ENCODE data around the gene AFF2. TPM values are rescaled to one million over a fixed set of nuclear protein-coding genes. Genes with fewer than 3 reads are reported as not detected.

AFF2 gene
- polyA plus RNA-seq, 2 donors: 0.01 to 0.02 TPM

- 44 to 59% methylated on average over 35 of the region's 35 CpGs for WGBS, 2 donors
- Histone ChIP-seq H3K9me3 (ENCODE audit: control insufficient read depth in 2 of 2, insufficient read depth in 1 of 2, low read depth in 1 of 2, low read length in 1 of 2) (no peaks in the 10 kb centered on the region), H3K4me1 (ENCODE audit: control insufficient read depth in 2 of 2, insufficient read depth in 2 of 2, low read length in 1 of 2) (peaks cover 0 to 3% of the 10 kb centered on the region in 2 donors), H3K4me3 (ENCODE audit: low read depth in 1 of 2, low read length in 2 of 2) (peak overlapping the region in 1 of 2 donors; percentile 35), H3K27ac (ENCODE audit: low read depth in 2 of 2, low read length in 1 of 2) (no peak overlapping the region), H3K27me3 (ENCODE audit: control insufficient read depth in 1 of 2, insufficient read depth in 2 of 2, low read length in 2 of 2) (peaks cover 0 to 7% of the 10 kb centered on the region in 2 donors), H3K36me3 (ENCODE audit: control insufficient read depth in 2 of 2, insufficient read depth in 2 of 2, low read length in 1 of 2) (no peaks in the 10 kb centered on the region)
Measured at GRCh38 chrX:148499638-148500422, 587 bp upstream of the AFF2 start.

GRCh38 chrX:148501386-148502066 lies 1.1 kb downstream of the AFF2 start:
- H3K9me3 ChIP-seq (ENCODE audit: control insufficient read depth in 2 of 2, insufficient read depth in 1 of 2, low read depth in 1 of 2, low read length in 1 of 2): no peaks in the 10 kb centered on the region
- no peaks in the 10 kb centered on the region for H3K36me3 ChIP-seq (ENCODE audit: control insufficient read depth in 2 of 2, insufficient read depth in 2 of 2, low read length in 1 of 2)
- peaks cover 0 to 3% of the 10 kb centered on the region in 2 donors for H3K4me1 ChIP-seq (ENCODE audit: control insufficient read depth in 2 of 2, insufficient read depth in 2 of 2, low read length in 1 of 2)
- H3K4me3 ChIP-seq (ENCODE audit: low read depth in 1 of 2, low read length in 2 of 2): peak overlapping the region in 1 of 2 donors; percentile 35
- H3K27ac ChIP-seq (ENCODE audit: low read depth in 2 of 2, low read length in 1 of 2): no peak overlapping the region
- WGBS, 2 donors: 4 to 47% methylated on average over 42 to 43 of the region's 43 CpGs
- H3K27me3 ChIP-seq (ENCODE audit: control insufficient read depth in 1 of 2, insufficient read depth in 2 of 2, low read length in 2 of 2): peaks cover 0 to 7% of the 10 kb centered on the region in 2 donors

GRCh38 chrX:148504506-148504905 lies 4.1 kb downstream of the AFF2 start:
- Histone ChIP-seq H3K4me1 (ENCODE audit: control insufficient read depth in 2 of 2, insufficient read depth in 2 of 2, low read length in 1 of 2) (peaks cover 0 to 3% of the 10 kb centered on the region in 2 donors), H3K27me3 (ENCODE audit: control insufficient read depth in 1 of 2, insufficient read depth in 2 of 2, low read length in 2 of 2) (peaks cover 0 to 7% of the 10 kb centered on the region in 2 donors), H3K4me3 (ENCODE audit: low read depth in 1 of 2, low read length in 2 of 2) (no peak overlapping the region), H3K27ac (ENCODE audit: low read depth in 2 of 2, low read length in 1 of 2) (no peak overlapping the region), H3K36me3 (ENCODE audit: control insufficient read depth in 2 of 2, insufficient read depth in 2 of 2, low read length in 1 of 2) (no peaks in the 10 kb centered on the region), H3K9me3 (ENCODE audit: control insufficient read depth in 2 of 2, insufficient read depth in 1 of 2, low read depth in 1 of 2, low read length in 1 of 2) (no peaks in the 10 kb centered on the region)
- WGBS, 2 donors: 50 to 76% methylated on average over 15 of the region's 15 CpGs

- Histone ChIP-seq H3K36me3 (ENCODE audit: control insufficient read depth in 2 of 2, insufficient read depth in 2 of 2, low read length in 1 of 2) (no peaks in the 10 kb centered on the region), H3K27me3 (ENCODE audit: control insufficient read depth in 1 of 2, insufficient read depth in 2 of 2, low read length in 2 of 2) (no peaks in the 10 kb centered on the region), H3K9me3 (ENCODE audit: control insufficient read depth in 2 of 2, insufficient read depth in 1 of 2, low read depth in 1 of 2, low read length in 1 of 2) (no peaks in the 10 kb centered on the region), H3K4me3 (ENCODE audit: low read depth in 1 of 2, low read length in 2 of 2) (no peak overlapping the region), H3K27ac (ENCODE audit: low read depth in 2 of 2, low read length in 1 of 2) (no peak overlapping the region), H3K4me1 (ENCODE audit: control insufficient read depth in 2 of 2, insufficient read depth in 2 of 2, low read length in 1 of 2) (no peaks in the 10 kb centered on the region)
- WGBS, 2 donors: 63 to 76% methylated on average over 4 of the region's 4 CpGs
Measured at GRCh38 chrX:148507418-148507817, 7.0 kb downstream of the AFF2 start.

GRCh38 chrX:148512453-148512852 lies 12.0 kb downstream of the AFF2 start:
- no peaks in the 10 kb centered on the region for H3K27me3 ChIP-seq (ENCODE audit: control insufficient read depth in 1 of 2, insufficient read depth in 2 of 2, low read length in 2 of 2)
- H3K4me3 ChIP-seq (ENCODE audit: low read depth in 1 of 2, low read length in 2 of 2): no peak overlapping the region
- H3K36me3 ChIP-seq (ENCODE audit: control insufficient read depth in 2 of 2, insufficient read depth in 2 of 2, low read length in 1 of 2): no peaks in the 10 kb centered on the region
- 63 to 83% methylated on average over 2 of the region's 2 CpGs for WGBS, 2 donors
- no peaks in the 10 kb centered on the region for H3K9me3 ChIP-seq (ENCODE audit: control insufficient read depth in 2 of 2, insufficient read depth in 1 of 2, low read depth in 1 of 2, low read length in 1 of 2)
- H3K4me1 ChIP-seq (ENCODE audit: control insufficient read depth in 2 of 2, insufficient read depth in 2 of 2, low read length in 1 of 2): no peaks in the 10 kb centered on the region
- H3K27ac ChIP-seq (ENCODE audit: low read depth in 2 of 2, low read length in 1 of 2): no peak overlapping the region

GRCh38 chrX:148513661-148514060 lies 13.2 kb downstream of the AFF2 start:
- 71 to 83% methylated on average over 3 of the region's 3 CpGs for WGBS, 2 donors
- Histone ChIP-seq H3K4me1 (ENCODE audit: control insufficient read depth in 2 of 2, insufficient read depth in 2 of 2, low read length in 1 of 2) (no peaks in the 10 kb centered on the region), H3K9me3 (ENCODE audit: control insufficient read depth in 2 of 2, insufficient read depth in 1 of 2, low read depth in 1 of 2, low read length in 1 of 2) (no peaks in the 10 kb centered on the region), H3K36me3 (ENCODE audit: control insufficient read depth in 2 of 2, insufficient read depth in 2 of 2, low read length in 1 of 2) (no peaks in the 10 kb centered on the region), H3K4me3 (ENCODE audit: low read depth in 1 of 2, low read length in 2 of 2) (no peak overlapping the region), H3K27ac (ENCODE audit: low read depth in 2 of 2, low read length in 1 of 2) (no peak overlapping the region), H3K27me3 (ENCODE audit: control insufficient read depth in 1 of 2, insufficient read depth in 2 of 2, low read length in 2 of 2) (no peaks in the 10 kb centered on the region)

GRCh38 chrX:148517176-148517575 lies 16.8 kb downstream of the AFF2 start:
- Histone ChIP-seq H3K9me3 (ENCODE audit: control insufficient read depth in 2 of 2, insufficient read depth in 1 of 2, low read depth in 1 of 2, low read length in 1 of 2) (no peaks in the 10 kb centered on the region), H3K27me3 (ENCODE audit: control insufficient read depth in 1 of 2, insufficient read depth in 2 of 2, low read length in 2 of 2) (peaks cover 0 to 3% of the 10 kb centered on the region in 2 donors), H3K27ac (ENCODE audit: low read depth in 2 of 2, low read length in 1 of 2) (no peak overlapping the region), H3K4me1 (ENCODE audit: control insufficient read depth in 2 of 2, insufficient read depth in 2 of 2, low read length in 1 of 2) (no peaks in the 10 kb centered on the region), H3K36me3 (ENCODE audit: control insufficient read depth in 2 of 2, insufficient read depth in 2 of 2, low read length in 1 of 2) (no peaks in the 10 kb centered on the region), H3K4me3 (ENCODE audit: low read depth in 1 of 2, low read length in 2 of 2) (no peak overlapping the region)
- 57 to 59% methylated on average over 2 of the region's 2 CpGs for WGBS, 2 donors

GRCh38 chrX:148522006-148522405 lies 21.6 kb downstream of the AFF2 start:
- Histone ChIP-seq H3K4me1 (ENCODE audit: control insufficient read depth in 2 of 2, insufficient read depth in 2 of 2, low read length in 1 of 2) (no peaks in the 10 kb centered on the region), H3K36me3 (ENCODE audit: control insufficient read depth in 2 of 2, insufficient read depth in 2 of 2, low read length in 1 of 2) (no peaks in the 10 kb centered on the region), H3K27ac (ENCODE audit: low read depth in 2 of 2, low read length in 1 of 2) (no peak overlapping the region), H3K27me3 (ENCODE audit: control insufficient read depth in 1 of 2, insufficient read depth in 2 of 2, low read length in 2 of 2) (peaks cover 0 to 4% of the 10 kb centered on the region in 2 donors), H3K4me3 (ENCODE audit: low read depth in 1 of 2, low read length in 2 of 2) (no peak overlapping the region), H3K9me3 (ENCODE audit: control insufficient read depth in 2 of 2, insufficient read depth in 1 of 2, low read depth in 1 of 2, low read length in 1 of 2) (no peaks in the 10 kb centered on the region)
- WGBS, 2 donors: 74 to 88% methylated on average over 5 of the region's 5 CpGs

- H3K36me3 ChIP-seq (ENCODE audit: control insufficient read depth in 2 of 2, insufficient read depth in 2 of 2, low read length in 1 of 2): no peaks in the 10 kb centered on the region
- H3K27me3 ChIP-seq (ENCODE audit: control insufficient read depth in 1 of 2, insufficient read depth in 2 of 2, low read length in 2 of 2): peaks cover 0 to 4% of the 10 kb centered on the region in 2 donors
- no peaks in the 10 kb centered on the region for H3K9me3 ChIP-seq (ENCODE audit: control insufficient read depth in 2 of 2, insufficient read depth in 1 of 2, low read depth in 1 of 2, low read length in 1 of 2)
- no peak overlapping the region for H3K27ac ChIP-seq (ENCODE audit: low read depth in 2 of 2, low read length in 1 of 2)
- H3K4me3 ChIP-seq (ENCODE audit: low read depth in 1 of 2, low read length in 2 of 2): no peak overlapping the region
- H3K4me1 ChIP-seq (ENCODE audit: control insufficient read depth in 2 of 2, insufficient read depth in 2 of 2, low read length in 1 of 2): no peaks in the 10 kb centered on the region
- 65 to 67% methylated on average over 6 of the region's 6 CpGs for WGBS, 2 donors
Measured at GRCh38 chrX:148523303-148524080, 23.1 kb downstream of the AFF2 start.
